GM21423 (cell line): ENCODE data around the gene IL34.
"Not testable (repeated sequence)": the region's sequence is repeated elsewhere in the genome, so short reads cannot be mapped to it uniquely, and the experiment has no call there.

Source experiments
- ATAC-seq: cut with Tn5 transposase; IDR thresholded peaks from one replicate; pipeline ENCODE4 v1.9.1; 2021; ENCODE audit warnings: mild to moderate bottlenecking, moderate library complexity; ENCODE audit not compliant: unreplicated experiment

IL34 gene

DNA sequence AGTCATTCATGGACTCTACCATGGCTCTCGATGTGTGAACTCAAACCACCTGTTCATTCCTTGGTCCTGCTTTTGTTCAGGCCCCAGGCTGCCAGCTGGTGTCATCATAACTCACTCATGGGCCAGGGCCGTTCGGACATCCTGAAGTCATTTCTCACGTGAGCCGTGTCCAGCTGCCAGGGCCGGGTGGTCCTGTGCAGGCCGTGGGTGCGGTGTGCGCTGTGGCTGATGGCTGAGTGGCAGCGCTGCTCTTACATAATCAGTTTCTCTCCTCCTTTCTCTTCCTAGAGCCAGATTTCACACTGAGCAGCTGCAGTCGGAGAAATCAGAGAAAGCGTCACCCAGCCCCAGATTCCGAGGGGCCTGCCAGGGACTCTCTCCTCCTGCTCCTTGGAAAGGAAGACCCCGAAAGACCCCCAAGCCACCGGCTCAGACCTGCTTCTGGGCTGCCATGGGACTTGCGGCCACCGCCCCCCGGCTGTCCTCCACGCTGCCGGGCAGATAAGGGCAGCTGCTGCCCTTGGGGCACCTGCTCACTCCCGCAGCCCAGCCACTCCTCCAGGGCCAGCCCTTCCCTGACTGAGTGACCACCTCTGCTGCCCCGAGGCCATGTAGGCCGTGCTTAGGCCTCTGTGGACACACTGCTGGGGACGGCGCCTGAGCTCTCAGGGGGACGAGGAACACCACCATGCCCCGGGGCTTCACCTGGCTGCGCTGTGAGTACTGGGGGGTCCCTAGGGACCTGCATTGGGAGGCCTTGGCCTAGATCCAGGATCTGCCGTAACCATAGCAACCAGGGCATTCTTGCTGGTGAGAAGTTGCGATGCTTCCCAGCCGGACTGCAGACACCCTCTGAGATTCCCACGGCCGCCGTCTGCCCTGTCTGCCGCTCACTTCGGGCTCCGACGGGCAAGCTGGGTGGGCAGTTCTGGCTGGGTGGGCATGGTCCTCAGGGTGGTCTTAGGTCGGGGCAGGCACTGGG lies at the start of gene IL34:
IL34 (plus strand) TSS at position 300 of the 982 bp plus-strand sequence; CDS start at position 689, 389 bp downstream.
- ATAC-seq, result no peak

DNA sequence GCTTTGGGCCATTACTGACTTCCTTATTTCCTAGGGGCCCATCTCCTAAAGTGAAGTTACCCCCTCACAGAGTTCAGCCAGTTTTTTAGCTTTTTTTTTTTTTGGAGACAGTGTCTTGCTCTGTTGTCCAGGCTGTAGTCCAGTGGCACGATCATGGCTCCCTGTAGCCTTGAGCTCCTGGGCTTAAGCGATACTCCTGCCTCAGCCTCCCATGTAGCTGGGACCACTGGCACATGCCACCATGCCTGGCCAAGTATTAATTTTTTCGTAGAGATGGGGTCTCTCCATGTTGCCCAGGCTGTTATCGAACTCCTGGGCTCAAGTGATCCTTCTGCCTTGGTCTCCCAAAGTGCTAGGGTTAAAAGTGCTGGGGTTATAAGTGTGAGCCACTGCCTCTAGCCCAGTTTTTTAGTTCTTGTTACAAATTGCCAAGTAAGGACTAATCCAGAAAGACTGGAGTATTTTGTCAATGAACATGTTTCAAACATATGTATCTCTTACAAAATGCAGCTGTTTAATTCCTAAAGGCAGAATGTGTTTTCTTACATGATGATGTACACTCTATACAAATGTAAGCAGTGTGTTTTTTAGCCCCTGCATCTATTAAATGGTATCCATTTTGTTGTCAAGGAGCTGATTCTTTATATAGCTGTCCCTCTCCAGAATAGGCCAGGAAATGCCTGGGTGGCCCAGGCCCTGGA lies 49.1 kb upstream of the IL34 start:
- no peak for ATAC-seq

DNA sequence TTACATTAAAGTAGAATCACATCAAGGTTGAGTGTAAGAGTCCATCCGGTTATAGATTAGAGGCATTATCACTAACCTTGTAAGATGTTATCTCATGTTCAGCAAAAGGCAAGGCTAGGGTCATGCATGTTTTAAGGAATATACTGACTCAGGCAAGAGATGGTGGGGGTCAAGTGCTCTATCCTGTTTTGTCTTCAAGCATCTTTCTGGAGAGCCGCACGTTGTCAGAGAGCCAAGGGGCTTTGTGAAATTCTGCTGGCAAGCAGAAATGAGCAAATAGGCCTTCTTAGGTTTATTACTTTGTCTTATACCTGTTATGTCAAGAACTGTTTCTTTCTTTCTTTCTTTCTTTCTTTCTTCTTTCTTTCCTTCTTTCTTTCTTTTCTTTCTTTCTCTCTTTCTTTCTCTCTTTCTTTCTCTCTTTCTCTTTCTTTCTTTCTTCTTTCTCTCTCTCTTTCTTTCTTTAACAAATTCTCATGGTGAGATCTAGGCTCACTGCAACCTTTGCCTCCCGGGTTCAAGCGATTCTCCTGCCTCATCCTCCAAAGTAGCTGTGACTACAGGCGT lies 47.3 kb upstream of the IL34 start:
- ATAC-seq, result no peak

DNA sequence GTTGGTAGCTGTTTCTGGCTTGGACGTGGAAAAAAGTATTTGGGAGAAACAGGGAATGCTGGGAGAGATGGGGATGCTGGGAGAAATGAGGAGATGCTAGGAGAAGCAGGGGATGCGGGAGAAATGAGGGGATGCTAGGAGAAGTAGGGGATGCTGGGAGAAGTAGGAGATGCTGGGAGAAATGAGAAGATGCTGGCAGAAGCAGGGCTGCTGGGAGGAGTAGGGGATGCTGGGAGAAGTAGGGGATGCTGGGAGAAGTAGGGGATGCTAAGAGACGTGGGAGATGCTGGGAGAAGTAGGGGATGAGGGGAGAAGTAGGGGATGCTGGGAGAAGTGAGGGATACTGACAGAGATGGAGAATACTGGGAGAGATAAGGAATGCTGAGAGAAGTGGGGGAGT lies 45.6 kb upstream of the IL34 start:
- ATAC-seq, result no peak

DNA sequence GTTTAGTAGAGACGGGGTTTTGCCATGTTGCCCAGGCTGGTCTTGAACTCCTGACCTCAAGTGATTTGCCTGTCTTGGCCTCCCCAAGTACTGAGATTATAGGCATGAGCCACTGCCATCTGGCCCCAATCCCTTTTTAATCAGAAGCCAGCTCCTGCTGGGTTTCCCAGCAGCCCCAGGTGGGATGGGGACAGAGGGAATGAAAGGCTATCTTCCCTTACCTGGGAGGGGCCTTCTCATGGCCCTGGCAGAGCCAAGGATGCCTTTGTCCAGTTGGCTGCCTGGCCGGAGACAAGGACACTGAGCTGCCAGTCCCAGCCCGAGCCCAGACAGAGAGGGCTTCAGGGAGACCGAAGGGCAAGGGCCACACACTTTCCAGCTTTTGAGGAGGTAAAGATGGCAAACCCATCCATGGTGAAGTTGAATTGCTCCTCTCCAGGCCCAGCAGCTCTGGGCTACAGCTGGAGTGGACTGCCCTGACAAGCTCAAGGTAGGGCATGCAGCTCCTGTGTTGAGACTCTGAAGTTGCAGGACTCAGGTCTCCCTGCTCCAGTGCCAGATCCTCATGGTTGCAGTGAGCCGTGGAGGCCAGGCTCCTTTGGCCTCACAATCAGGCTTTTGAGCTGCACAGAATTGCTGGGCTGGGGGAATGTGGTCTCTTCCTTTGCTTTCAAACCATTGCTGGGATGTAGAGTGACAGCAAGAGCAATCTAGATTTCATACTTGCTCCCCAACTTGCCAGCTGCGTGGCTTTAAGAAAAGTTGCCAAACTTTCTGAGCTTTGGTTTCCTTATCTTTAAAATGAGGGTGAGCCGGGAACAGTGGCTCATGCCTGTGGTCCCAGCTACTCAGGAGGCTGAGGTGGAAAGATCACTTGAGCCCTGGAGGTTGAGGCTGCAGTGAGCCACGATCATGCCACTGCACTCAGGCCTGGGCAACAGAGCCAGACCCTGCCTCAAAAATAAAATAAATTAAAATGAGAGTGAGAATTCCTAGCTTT lies 44.5 kb upstream of the IL34 start:
- ATAC-seq, result no peak

DNA sequence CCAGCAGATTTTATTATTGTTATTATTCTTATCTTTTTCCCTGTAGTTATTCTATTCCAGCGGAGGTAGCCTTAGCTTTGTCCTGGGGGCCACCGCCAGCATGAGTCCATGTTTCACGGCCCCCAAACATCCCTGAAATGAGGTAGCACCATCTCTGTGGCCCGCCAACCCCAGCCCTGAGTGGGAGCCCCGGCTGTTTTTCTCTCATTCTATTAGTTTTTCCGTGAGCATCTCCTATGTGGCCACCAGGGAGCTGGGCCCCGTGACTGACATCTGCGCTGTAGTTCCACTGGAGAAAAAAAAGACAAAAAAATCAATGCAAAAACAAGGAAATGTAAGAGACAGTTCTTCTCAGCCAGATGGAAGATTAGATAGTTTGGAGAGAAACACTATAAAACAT lies 43.5 kb upstream of the IL34 start:
- ATAC-seq, result no peak

DNA sequence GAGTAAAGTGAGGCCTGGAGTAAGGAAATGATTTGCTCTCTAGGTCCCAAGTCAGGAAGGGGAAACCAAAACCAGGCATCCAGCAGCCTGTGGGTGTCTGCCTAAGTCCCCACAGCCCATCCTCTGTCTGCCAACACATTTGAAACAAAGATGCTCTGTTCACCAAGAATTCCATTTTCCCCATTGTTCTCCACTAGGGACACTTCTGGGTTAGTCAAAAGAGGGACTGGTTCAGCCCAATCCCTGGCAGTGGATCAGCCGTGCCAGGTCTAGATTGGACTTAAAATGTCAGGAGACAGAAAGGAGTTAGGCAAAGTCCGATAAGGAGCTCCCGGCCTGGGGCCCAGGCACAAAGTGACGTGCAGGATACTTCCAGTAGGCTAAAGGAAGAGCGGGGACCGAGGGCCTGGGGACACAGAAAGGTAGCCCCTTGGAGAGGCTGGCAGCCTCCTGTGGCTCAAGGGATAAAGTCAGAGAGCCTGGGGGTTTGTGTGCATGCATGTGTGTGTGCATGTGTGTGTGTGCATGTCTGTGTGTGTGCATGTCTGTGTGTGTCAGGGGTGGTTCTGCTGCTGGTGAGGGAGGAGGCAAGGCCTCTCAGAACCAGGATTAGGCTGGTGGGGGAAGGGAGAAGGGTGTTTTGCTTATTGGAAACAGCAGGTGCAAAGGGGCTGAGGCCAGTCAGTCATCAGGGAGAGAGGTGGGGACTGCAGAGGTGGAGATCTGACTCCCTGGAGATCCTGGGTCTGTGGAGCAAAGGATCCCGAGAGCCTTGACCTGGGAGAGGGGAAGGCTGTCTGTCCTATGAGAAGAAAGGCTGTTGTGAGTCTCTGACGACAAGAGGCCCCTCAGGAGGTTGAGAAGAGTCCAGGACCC lies 41.7 kb upstream of the IL34 start:
- ATAC-seq, result no peak

- ATAC-seq, result no peak
Observed at GRCh38 chr16:70605283-70605657, 41.1 kb upstream of the IL34 start.

- ATAC-seq, result no peak
Observed at GRCh38 chr16:70608521-70608920, 37.8 kb upstream of the IL34 start.

DNA sequence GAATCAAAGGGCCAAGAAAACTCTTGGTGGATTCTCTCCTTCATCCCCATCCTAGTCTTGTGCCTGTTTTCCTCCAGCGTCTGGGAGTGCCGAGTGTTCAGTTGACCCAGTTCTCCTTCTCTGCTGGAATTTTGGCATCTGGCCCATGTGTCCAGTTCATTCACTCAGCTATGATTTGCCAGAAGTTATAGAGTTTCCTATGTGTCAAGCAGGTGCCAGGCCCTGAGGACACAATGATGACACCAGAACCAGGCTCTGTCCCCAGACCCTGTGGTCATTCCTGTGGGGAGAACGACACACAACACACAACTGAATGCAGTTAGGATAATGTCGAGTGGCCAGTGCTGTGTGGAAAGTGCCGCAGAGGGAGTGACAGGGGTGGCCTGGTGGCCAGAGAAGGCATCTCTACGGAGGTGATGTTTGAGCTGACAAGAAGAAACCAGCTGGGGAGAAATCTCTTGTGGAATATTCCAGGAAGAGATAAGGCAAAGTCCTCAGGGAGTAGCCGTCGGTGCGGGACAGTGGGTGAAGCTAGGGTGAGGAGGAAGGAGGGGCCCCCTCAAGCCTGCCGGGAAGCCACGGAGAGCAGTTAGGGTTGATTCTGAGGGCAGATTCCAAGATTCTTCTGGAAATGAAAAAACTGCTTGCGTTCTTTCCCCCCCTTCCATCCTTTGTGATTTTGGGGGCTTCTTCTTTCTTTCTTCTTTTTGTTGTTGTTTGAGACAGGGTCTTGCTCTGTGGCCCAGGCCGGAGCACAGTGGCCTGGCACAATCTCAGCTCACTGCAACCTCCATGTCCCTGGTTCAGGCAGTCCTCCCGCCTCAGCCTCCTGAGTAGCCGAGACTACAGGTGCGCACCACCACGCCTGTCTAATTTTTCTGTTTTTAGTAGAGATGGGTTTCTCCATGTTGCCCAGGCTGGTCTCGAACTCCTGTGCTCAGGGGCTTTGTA lies 35.8 kb upstream of the IL34 start:
- no peak for ATAC-seq

DNA sequence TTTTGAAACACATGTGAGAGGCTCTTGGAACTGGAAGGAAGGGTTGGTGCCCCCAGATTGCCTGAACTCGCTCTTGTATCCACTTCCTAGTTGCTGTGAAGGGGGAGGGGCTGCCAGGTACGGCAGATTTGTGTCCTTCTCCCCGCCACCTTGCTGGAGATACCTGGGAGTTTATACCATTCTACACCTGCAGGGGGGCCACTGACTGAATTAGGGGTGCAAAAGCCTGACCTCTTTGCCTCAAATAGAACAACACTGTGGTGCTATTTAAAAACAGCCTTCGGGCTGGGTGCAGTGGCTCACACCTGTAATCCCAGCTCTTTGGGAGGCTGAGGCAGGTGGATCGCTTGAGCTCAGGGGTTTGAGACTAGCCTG lies 35.1 kb upstream of the IL34 start:
- no peak for ATAC-seq

DNA sequence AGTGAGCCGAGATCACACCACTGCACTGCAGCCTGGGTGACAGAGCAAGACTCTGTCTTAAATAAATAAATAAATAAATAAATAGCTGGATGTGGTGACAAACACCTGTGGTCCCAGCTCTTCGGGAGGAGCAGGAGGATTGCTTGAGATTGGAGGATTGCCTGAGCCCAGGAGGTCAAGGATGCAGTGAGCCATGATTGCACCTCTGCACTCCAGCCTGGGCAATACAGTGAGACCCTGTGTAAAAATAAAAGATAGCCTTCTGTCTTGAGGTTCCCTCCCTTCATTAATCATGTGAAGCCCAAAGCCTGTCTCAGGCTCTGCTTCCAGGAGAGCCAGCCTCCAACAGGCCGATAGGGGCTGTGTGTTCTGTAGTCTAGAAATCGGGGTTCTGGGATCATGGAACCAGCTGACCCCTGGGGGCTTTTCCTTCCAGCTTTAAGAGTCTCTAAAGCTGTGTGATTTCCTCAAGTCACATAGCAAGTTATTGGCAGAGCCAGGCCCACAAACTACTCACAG lies 34.5 kb upstream of the IL34 start:
- ATAC-seq, result no peak

DNA sequence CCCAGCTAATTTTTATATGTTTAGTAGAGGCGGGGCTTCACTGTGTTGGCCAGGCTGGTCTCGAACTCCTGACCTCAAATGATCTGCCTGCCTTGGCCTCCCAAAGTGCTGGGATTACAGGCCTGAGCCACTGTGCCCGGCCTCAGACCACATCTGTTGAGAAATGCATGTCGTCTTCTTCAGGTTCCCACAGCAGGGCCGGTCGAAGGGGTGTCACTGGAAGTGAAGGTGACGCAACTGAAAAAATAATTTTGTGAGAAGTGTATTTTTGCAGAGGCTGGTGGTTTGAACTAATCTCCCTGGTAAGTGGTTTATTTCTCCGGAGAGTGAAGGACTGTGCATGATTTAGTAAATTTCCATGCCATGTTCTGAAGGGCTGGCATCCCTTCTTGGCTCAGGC lies 33.4 kb upstream of the IL34 start:
- no peak for ATAC-seq

DNA sequence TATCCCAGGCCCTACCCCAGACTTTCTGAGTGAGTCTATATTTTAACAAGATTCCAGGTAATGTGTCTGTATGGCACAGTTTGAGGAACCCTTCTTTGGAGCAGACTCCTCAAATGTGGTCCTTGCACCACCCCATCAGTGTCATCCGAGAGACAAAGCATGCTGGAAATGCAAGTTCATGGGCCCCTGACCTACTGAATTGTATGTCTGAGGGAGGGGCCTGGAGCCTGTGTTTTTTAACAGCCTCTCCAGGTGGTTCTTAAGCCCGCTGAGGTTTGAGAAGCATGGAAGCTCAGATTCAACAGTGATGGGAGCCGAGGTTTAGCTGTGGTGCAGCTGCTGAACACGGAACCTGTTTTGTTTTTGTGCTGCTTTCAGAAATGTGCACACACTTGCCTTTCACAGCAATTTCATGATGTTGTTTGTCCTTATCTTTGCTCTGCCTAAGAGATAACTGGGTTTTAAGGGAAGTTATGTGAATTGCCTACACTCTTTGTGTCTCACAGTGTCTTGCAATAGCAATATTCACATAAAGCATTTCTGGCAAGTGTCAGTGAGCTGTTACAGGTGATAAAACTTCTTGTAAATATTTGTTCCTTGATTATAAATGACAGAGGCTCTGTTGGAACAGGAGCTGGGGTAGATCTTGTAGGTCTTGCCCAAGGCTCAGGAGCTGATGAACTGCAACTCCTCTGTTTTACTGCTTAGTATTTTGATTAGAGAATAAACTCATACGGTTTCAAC lies 32.0 kb upstream of the IL34 start:
- no peak for ATAC-seq

DNA sequence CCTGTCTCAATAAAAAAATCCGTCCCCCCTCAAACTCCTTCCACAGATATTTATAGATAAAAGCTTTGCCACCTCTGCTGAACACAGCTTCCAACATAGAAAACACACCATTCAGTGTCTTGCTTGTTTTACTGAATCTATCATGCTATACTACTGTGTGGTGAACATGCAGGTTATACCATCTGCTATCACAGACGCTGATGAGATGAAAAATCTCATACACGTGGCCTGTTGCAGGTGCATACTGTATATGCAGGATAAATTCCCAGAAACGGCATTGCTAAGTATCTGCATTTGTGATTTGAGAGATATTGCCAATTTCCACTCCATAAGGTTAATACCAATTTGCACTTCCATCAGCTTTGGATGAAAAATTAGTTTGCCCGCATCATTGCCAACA lies 30.4 kb upstream of the IL34 start:
- no peak for ATAC-seq

- not testable (repeated sequence) for ATAC-seq
Observed at GRCh38 chr16:70621864-70622263, 24.5 kb upstream of the IL34 start.

- no peak for ATAC-seq
Observed at GRCh38 chr16:70627696-70628095, 18.7 kb upstream of the IL34 start.
